Measurements from ENCODE around the gene EIF3D.

The EIF3D gene

GRCh38 chr22:36463783-36464184 is 65.2 kb downstream of the EIF3D start:
- Histone ChIP-seq H3K4me1 (ENCODE audit: insufficient read depth, low read length, poor library complexity, severe bottlenecking) (peaks cover 33% of the 10 kb centered on the region), H2AFZ (ENCODE audit: low read length) (no peak overlapping the region), H3K9me2 (replicated peaks; ENCODE audit: low read depth, low read length) (no peaks in the 10 kb centered on the region), H3K27me3 (ENCODE audit: insufficient read depth, low read length, poor library complexity, severe bottlenecking) (no peaks in the 10 kb centered on the region), H3K9ac (ENCODE audit: low read depth, low read length, poor library complexity, severe bottlenecking) (no peak overlapping the region), H3K4me3 (ENCODE audit: low read length, poor library complexity, severe bottlenecking) (no peak overlapping the region), H4K20me1 (ENCODE audit: insufficient read depth, low read length, poor library complexity, severe bottlenecking) (no peaks in the 10 kb centered on the region), H3K79me2 (ENCODE audit: insufficient read depth, low read length) (no peaks in the 10 kb centered on the region), H3K9me3 (ENCODE audit: insufficient read depth, low read depth, low read length) (no peaks in the 10 kb centered on the region), H3F3A (ENCODE audit: low read depth) (no peaks in the 10 kb centered on the region), H3K36me3 (ENCODE audit: insufficient read depth, low read length) (no peaks in the 10 kb centered on the region), H3K4me2 (ENCODE audit: low read depth, low read length, poor library complexity, severe bottlenecking) (no peak overlapping the region)
- TF ChIP-seq EZH2phosphoT487 (IDR thresholded peaks at IDR 0.05; ENCODE audit: borderline replicate concordance) (no peak), CTCF (conservative IDR thresholded peaks at IDR 0.05; ENCODE audit: low read length) (no peak)

- Histone ChIP-seq H3K4me3 (ENCODE audit: low read length, poor library complexity, severe bottlenecking) (no peak overlapping the region), H3K9me2 (replicated peaks; ENCODE audit: low read depth, low read length) (no peaks in the 10 kb centered on the region), H3K4me1 (ENCODE audit: insufficient read depth, low read length, poor library complexity, severe bottlenecking) (peaks cover 25% of the 10 kb centered on the region), H4K20me1 (ENCODE audit: insufficient read depth, low read length, poor library complexity, severe bottlenecking) (no peaks in the 10 kb centered on the region), H3F3A (ENCODE audit: low read depth) (no peaks in the 10 kb centered on the region), H3K9me3 (ENCODE audit: insufficient read depth, low read depth, low read length) (no peaks in the 10 kb centered on the region), H3K4me2 (ENCODE audit: low read depth, low read length, poor library complexity, severe bottlenecking) (no peak overlapping the region), H3K79me2 (ENCODE audit: insufficient read depth, low read length) (no peaks in the 10 kb centered on the region), H3K9ac (ENCODE audit: low read depth, low read length, poor library complexity, severe bottlenecking) (no peak overlapping the region), H3K36me3 (ENCODE audit: insufficient read depth, low read length) (no peaks in the 10 kb centered on the region), H2AFZ (ENCODE audit: low read length) (no peak overlapping the region), H3K27me3 (ENCODE audit: insufficient read depth, low read length, poor library complexity, severe bottlenecking) (no peaks in the 10 kb centered on the region)
- TF ChIP-seq EZH2phosphoT487 (IDR thresholded peaks at IDR 0.05; ENCODE audit: borderline replicate concordance), result no peak
- TF ChIP-seq CTCF (conservative IDR thresholded peaks at IDR 0.05; ENCODE audit: low read length), result no peak
These were observed 67.0 kb downstream of the EIF3D start for GRCh38 chr22:36461665-36462649.

Measured in Loucy (cell line).